Loucy (cell line): ENCODE measurements around the gene TPCN1.

Experiments
- EZH2phosphoT487 ChIP-seq: fragments of 200-600 bp; IDR thresholded peaks from 2 replicates; pipeline ENCODE4 v1.6.1; 2018; ENCODE audit warnings: antibody characterized with exemption, mild to moderate bottlenecking, moderate library complexity, borderline replicate concordance
- TF ChIP-seq, protein P1 (sequence below): fragments of 200-600 bp; sonication (generic); conservative IDR thresholded peaks from 2 replicates; pipeline ENCODE4 v1.5.1; 2014; ENCODE audit warnings: mild to moderate bottlenecking, antibody characterized with exemption, low read length

DNA sequence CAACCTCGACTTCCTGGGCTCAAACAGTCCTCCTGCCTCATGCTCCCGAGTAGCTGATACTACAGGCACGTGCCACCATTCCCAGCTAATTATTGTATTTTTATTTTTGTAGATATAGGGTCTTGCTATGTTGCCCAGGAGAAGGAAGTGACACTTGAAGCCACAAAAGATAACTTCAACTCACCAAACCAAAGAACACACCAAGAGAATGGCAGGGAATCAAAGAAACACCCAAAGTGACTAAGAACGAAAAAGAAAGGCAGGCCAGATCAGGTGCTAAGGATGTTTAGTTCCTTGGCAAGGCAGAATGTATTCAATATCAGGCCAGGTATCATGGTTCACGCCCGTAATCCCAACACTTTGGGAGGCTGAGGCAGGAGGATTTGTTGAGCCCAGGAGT, 10.1 kb upstream of the TPCN1 start:
- TF ChIP-seq, protein P1, sequence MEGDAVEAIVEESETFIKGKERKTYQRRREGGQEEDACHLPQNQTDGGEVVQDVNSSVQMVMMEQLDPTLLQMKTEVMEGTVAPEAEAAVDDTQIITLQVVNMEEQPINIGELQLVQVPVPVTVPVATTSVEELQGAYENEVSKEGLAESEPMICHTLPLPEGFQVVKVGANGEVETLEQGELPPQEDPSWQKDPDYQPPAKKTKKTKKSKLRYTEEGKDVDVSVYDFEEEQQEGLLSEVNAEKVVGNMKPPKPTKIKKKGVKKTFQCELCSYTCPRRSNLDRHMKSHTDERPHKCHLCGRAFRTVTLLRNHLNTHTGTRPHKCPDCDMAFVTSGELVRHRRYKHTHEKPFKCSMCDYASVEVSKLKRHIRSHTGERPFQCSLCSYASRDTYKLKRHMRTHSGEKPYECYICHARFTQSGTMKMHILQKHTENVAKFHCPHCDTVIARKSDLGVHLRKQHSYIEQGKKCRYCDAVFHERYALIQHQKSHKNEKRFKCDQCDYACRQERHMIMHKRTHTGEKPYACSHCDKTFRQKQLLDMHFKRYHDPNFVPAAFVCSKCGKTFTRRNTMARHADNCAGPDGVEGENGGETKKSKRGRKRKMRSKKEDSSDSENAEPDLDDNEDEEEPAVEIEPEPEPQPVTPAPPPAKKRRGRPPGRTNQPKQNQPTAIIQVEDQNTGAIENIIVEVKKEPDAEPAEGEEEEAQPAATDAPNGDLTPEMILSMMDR: no peak
- no peak for TF ChIP-seq EZH2phosphoT487
